Stimulated activated CD4-positive, alpha-beta T cell treated with anti-CD3 and anti-CD28 coated beads, Interleukin-2, amount 100 ng/mL, for 24 hours (primary cell): ENCODE data around the gene NPAS3.

Source experiments
- DNase-seq, 2 donors: peaks; one replicate each; pipeline ENCODE4 v3.0.0-alpha.2; 2020

The NPAS3 gene

GRCh38 chr14:33452995-33453394 is 514.3 kb downstream of the NPAS3 start:
- DNase-seq = no peak

- DNase-seq = no peak
Measured at GRCh38 chr14:33454022-33454595, 515.4 kb downstream of the NPAS3 start.

- DNase-seq = no peak
Measured at GRCh38 chr14:33454707-33455106, 516.0 kb downstream of the NPAS3 start.

GRCh38 chr14:33455654-33456345 is 517.1 kb downstream of the NPAS3 start:
- DNase-seq = no peak

GRCh38 chr14:33457021-33457420 is 518.3 kb downstream of the NPAS3 start:
- no peak for DNase-seq

- no peak for DNase-seq
Measured at GRCh38 chr14:33457617-33458016, 518.9 kb downstream of the NPAS3 start.

- DNase-seq = no peak
Measured at GRCh38 chr14:33460164-33460563, 521.5 kb downstream of the NPAS3 start.

GRCh38 chr14:33461036-33461435 is 522.4 kb downstream of the NPAS3 start:
- DNase-seq = no peak

- DNase-seq = no peak
Measured at GRCh38 chr14:33463731-33464130, 525.1 kb downstream of the NPAS3 start.

- no peak for DNase-seq
Measured at GRCh38 chr14:33464254-33464962, 525.7 kb downstream of the NPAS3 start.

- DNase-seq = no peak
Measured at GRCh38 chr14:33465846-33466700, 527.4 kb downstream of the NPAS3 start.

GRCh38 chr14:33467971-33468370 is 529.3 kb downstream of the NPAS3 start:
- DNase-seq = no peak

- no peak for DNase-seq
Measured at GRCh38 chr14:33469898-33470297, 531.2 kb downstream of the NPAS3 start.

- DNase-seq = no peak
Measured at GRCh38 chr14:33471776-33472175, 533.1 kb downstream of the NPAS3 start.

- DNase-seq = peak; percentile 20 to 22
Measured at GRCh38 chr14:33475623-33476022, 536.9 kb downstream of the NPAS3 start.

- no peak for DNase-seq
Measured at GRCh38 chr14:33477797-33478196, 539.1 kb downstream of the NPAS3 start.

GRCh38 chr14:33480071-33480886 is 541.6 kb downstream of the NPAS3 start:
- no peak for DNase-seq

- no peak for DNase-seq
Measured at GRCh38 chr14:33480887-33481184, 542.2 kb downstream of the NPAS3 start.

GRCh38 chr14:33483110-33483509 is 544.4 kb downstream of the NPAS3 start:
- no peak for DNase-seq

- DNase-seq = no peak
Measured at GRCh38 chr14:33483541-33483940, 544.9 kb downstream of the NPAS3 start.

- no peak for DNase-seq
Measured at GRCh38 chr14:33484264-33484663, 545.6 kb downstream of the NPAS3 start.

GRCh38 chr14:33486332-33486890 is 547.7 kb downstream of the NPAS3 start:
- no peak for DNase-seq
